Astrocyte of the cerebellum (primary cell): ENCODE results near the gene NDUFB8.

Experiments
- DNase-seq: peaks from one replicate; pipeline ENCODE4 v3.0.0-alpha.2; 2011; ENCODE audit warnings: low read depth
- H3K4me3 ChIP-seq: 2 replicates; pipeline ENCODE4 v1.5.1; 2011; ENCODE audit warnings: mild to moderate bottlenecking, low read depth, low read length, moderate library complexity
- in situ Hi-C: cut with HindIII; loops from 2 replicates; pipeline ENCODE4 v1.10.0; 2017; ENCODE audit warnings: low sequenced_read_pairs
- TF ChIP-seq, protein P1 (sequence below): IDR thresholded peaks from 2 replicates; pipeline ENCODE4 v1.5.1; 2012; ENCODE audit warnings: low read length, low read depth, moderate library complexity, mild to moderate bottlenecking; ENCODE audit errors: missing control alignments

Gene NDUFB8

DNA sequence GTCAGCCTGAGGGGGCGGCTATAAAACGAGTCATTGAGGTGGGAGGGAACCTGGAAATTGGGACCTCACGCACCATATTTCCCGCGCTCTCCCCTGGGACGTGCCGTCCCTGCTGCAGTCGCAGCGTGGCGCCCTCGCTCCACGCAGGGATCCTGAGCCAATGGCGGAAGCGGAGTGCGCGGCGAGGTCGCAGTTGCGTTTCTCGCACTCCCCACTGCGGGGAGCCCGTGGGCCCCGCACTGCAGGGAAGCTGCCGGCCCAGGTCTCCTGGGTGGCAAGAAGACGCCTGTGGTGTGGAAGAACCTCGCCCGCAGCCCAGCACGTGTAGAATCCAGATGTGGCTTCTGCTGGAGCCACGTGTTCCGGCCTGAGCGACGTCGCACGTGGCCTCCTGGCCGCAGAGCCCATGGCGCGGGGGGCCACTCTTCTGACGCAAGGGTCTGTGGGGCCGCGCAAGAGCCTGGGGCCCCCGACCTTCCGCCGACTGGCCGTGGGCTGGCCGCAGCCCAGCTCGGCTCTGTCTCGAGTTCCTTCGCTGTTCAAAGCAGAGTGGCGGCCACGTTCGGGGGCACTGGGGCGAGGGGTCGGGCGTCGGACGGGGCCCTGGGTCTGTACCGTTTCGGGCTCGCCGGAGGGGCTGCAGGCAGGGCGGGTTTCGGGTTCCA lies 32.5 kb upstream of the NDUFB8 start:
- H3K4me3 ChIP-seq = no peak overlapping the region
- in situ Hi-C loops = no loop called here
- TF ChIP-seq, protein P1, sequence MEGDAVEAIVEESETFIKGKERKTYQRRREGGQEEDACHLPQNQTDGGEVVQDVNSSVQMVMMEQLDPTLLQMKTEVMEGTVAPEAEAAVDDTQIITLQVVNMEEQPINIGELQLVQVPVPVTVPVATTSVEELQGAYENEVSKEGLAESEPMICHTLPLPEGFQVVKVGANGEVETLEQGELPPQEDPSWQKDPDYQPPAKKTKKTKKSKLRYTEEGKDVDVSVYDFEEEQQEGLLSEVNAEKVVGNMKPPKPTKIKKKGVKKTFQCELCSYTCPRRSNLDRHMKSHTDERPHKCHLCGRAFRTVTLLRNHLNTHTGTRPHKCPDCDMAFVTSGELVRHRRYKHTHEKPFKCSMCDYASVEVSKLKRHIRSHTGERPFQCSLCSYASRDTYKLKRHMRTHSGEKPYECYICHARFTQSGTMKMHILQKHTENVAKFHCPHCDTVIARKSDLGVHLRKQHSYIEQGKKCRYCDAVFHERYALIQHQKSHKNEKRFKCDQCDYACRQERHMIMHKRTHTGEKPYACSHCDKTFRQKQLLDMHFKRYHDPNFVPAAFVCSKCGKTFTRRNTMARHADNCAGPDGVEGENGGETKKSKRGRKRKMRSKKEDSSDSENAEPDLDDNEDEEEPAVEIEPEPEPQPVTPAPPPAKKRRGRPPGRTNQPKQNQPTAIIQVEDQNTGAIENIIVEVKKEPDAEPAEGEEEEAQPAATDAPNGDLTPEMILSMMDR = peak; percentile 68
- DNase-seq = no peak

DNA sequence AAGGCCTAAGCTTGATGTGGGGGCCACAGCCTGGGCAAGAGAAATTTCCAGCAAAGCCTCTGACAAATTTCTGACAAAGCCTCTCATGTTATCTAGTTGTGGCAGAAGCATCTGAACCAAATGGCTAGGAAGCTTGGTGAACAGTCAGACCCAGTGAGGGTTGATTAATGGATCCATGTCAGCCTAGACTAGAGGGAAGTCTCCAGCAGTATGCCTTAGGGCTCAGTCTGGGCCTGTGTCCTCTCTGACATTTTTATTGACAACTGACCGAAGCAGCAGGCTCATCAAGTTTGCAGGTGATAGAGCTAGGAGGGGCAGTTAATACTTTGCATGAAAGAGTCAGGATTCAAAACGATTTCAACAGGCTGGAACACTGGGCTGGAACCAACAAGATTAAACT lies 31.3 kb upstream of the NDUFB8 start:
- no peak overlapping the region for H3K4me3 ChIP-seq
- TF ChIP-seq, protein P1 = no peak
- in situ Hi-C loops = no loop called here
- no peak for DNase-seq

DNA sequence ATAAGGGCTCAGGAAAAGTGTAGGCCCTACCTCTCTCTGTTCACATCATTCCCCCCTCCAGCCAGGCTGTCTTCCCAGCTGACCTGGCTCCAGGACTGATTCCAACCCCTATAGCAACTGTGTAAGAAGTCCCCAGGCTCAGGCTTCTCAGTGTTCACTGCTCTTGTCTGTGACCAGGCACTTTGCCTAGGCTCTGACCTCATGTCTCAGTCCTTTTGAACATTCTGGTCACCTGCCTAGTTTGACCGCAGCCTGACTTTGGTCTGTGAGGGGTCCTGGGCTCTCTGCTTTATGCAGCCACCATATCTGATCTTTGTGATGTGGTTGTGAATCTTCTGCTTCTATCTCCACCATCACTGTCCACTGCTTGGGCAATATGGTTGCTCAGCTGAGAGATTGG lies 30.6 kb upstream of the NDUFB8 start:
- TF ChIP-seq, protein P1 = no peak

DNA sequence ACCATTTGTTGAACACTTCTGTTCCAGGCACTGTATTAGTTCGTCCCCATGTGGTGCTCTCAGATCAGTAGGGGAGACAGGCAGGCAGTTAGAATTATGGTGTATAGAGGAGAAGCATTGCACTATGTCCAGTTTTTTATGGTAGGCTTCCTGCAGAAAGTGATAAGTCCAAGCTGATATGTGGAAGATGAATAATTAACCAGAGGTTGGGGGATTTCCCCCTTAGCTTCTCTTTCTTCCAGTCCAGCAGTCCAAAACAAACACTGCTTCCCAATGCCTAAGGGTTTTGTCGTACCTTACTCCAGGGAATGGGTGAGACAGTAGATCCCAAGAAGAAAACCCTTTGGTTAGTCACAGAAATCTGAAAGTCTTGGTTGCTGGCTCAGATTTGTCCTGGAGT lies 25.2 kb upstream of the NDUFB8 start:
- no peak overlapping the region for H3K4me3 ChIP-seq
- in situ Hi-C loops = no loop called here
- DNase-seq = no peak
- TF ChIP-seq, protein P1 = no peak

More for the DNA sequence above, 30.6 kb upstream of the NDUFB8 start:
- no peak overlapping the region for H3K4me3 ChIP-seq
- in situ Hi-C loops = no loop called here
- DNase-seq = no peak

DNA sequence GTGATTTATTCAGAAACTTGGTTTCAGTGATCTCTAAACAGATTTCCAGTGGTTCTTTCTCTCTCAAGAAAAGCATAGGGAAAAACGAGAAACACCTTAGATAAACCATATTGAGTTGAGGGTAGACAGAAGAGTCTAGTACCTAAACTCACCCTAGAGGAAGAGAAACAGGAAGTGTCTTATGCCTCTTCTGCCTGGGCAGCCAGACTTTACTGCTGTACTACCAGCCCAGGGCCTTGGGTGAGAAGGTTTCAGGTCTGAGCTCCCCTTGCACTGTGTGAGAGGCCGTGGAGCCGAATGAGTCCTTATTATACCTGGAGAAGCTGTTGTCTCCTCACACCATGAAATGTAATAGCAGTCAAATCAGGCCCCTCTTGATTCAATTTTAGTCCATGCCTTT lies 24.3 kb upstream of the NDUFB8 start:
- no peak overlapping the region for H3K4me3 ChIP-seq
- TF ChIP-seq, protein P1 = no peak
- in situ Hi-C loops = no loop called here
- DNase-seq = no peak

DNA sequence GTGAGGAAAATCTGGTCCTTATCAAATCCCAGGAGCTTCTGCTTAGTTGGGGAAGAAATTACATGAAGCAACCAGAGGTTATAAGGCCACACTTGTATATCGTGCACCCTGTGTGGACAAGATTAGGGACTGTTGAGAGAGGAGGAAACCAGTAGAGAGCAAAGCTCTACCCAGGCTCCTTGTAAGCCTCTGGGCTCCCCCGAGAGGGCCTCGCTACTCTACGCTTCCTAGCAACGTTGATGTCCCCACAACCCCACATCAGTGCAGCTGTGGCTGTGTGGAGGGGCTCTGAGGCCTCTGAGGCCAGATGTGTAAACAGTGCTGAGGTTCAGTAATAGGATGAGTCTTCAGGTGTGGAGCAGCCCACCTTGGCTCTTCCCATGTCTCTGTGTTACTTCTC lies 22.1 kb upstream of the NDUFB8 start:
- H3K4me3 ChIP-seq = no peak overlapping the region
- in situ Hi-C loops = no loop called here
- DNase-seq = no peak
- TF ChIP-seq, protein P1 = no peak
